Activated CD4-positive, CD25-positive, alpha-beta regulatory T cell (primary cell): ENCODE results near the gene PPP1R14D.
"Not testable (repeated sequence)": the region's sequence is repeated elsewhere in the genome, so short reads cannot be mapped to it uniquely, and the experiment has no call there.

ENCODE experiments used
- DNase-seq, 4 experiments: peaks; one replicate each; lab custom pipeline; 2025; lab: John Stamatoyannopoulos, UW

The PPP1R14D gene

GRCh38 chr15:40828447-40829036 lies at the start of gene PPP1R14D:
Gene PPP1R14D (minus strand): TSS chr15:40828708. CDS start chr15:40828641, 67 bp downstream.
- no peak for DNase-seq

GRCh38 chr15:40877694-40878093 lies 49.2 kb upstream of the PPP1R14D start:
- DNase-seq, result no peak

GRCh38 chr15:40875991-40876730 lies 47.7 kb upstream of the PPP1R14D start:
- no peak for DNase-seq

- DNase-seq, result peak in 2 of 4 experiments; percentile 13 to 19
These were observed 45.4 kb upstream of the PPP1R14D start, which contains the start of gene RHOV for GRCh38 chr15:40873694-40874561. Gene RHOV (minus strand): TSS chr15:40874234. CDS start chr15:40874139, 95 bp downstream.

- no peak for DNase-seq
These were observed 44.5 kb upstream of the PPP1R14D start for GRCh38 chr15:40872791-40873693.

GRCh38 chr15:40871749-40872617 lies 43.5 kb upstream of the PPP1R14D start:
- DNase-seq, result no peak

- no peak for DNase-seq
These were observed 42.2 kb upstream of the PPP1R14D start for GRCh38 chr15:40870716-40871115.

GRCh38 chr15:40869686-40870085 lies 41.2 kb upstream of the PPP1R14D start:
- DNase-seq, result no peak

- DNase-seq, result no peak
These were observed 38.7 kb upstream of the PPP1R14D start for GRCh38 chr15:40867199-40867598.

- DNase-seq, result no peak
These were observed 35.3 kb upstream of the PPP1R14D start for GRCh38 chr15:40863660-40864270.

GRCh38 chr15:40861147-40861546 lies 32.6 kb upstream of the PPP1R14D start:
- DNase-seq, result not testable (repeated sequence)

GRCh38 chr15:40859206-40859851 lies 30.8 kb upstream of the PPP1R14D start:
- DNase-seq, result peak; percentile 52 to 70 (median 65)

GRCh38 chr15:40858706-40859105 lies 30.2 kb upstream of the PPP1R14D start:
- DNase-seq, result no peak

GRCh38 chr15:40857601-40858341 lies 29.3 kb upstream of the PPP1R14D start:
- DNase-seq, result peak; percentile 55 to 67 (median 58)

GRCh38 chr15:40856746-40857145 lies 28.2 kb upstream of the PPP1R14D start:
- DNase-seq, result no peak

- DNase-seq, result no peak
These were observed 27.3 kb upstream of the PPP1R14D start for GRCh38 chr15:40855706-40856234.

GRCh38 chr15:40854161-40854560 lies 25.7 kb upstream of the PPP1R14D start:
- no peak for DNase-seq

GRCh38 chr15:40853241-40853890 lies 24.9 kb upstream of the PPP1R14D start:
- DNase-seq, result no peak
